Measurements from ENCODE around the gene FAM110D.

DNA sequence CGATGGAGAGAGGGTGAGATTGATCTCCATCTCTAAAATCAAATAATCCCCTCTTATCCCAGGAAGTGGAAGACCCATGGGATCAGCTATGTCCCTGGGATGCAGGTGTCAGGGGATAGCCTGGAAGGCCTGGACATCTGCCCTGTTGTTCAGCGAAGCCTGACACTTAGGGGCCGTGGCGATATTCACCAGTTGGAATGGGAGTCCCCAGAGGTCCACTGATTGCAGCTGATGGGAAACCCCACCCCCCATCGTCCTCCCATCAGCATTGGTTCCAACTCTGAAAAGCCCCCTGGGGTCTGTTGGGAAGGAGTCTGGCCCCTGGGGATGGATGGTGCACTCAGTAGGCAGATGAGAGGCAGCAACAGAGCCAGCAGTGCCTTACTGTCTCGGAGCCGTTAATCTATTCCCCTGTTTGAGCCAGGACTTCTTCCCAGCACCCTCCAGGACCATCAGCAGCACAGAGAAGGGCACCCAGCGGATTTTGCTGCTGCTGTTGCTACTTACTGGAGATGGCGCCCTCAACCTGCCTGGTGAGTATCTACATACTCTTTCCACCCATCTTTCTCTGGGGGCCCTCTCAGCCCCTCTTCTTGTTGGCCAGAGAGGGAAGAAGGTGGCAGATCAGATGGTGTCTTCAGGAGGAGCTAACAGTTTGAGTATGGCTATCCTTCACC is 44.9 kb downstream of the FAM110D start:
- TF ChIP-seq, protein P1, sequence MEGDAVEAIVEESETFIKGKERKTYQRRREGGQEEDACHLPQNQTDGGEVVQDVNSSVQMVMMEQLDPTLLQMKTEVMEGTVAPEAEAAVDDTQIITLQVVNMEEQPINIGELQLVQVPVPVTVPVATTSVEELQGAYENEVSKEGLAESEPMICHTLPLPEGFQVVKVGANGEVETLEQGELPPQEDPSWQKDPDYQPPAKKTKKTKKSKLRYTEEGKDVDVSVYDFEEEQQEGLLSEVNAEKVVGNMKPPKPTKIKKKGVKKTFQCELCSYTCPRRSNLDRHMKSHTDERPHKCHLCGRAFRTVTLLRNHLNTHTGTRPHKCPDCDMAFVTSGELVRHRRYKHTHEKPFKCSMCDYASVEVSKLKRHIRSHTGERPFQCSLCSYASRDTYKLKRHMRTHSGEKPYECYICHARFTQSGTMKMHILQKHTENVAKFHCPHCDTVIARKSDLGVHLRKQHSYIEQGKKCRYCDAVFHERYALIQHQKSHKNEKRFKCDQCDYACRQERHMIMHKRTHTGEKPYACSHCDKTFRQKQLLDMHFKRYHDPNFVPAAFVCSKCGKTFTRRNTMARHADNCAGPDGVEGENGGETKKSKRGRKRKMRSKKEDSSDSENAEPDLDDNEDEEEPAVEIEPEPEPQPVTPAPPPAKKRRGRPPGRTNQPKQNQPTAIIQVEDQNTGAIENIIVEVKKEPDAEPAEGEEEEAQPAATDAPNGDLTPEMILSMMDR (IDR thresholded peaks at IDR 0.05), result no peak
- no peak for TF ChIP-seq POLR2A (IDR thresholded peaks at IDR 0.05)
